A549 (cell line): ENCODE measurements around the gene MYRIP. TPM values are rescaled to one million over a fixed set of nuclear protein-coding genes. Genes with fewer than 3 reads are reported as not detected.
"Not testable (repeated sequence)": the region's sequence is repeated elsewhere in the genome, so short reads cannot be mapped to it uniquely, and the experiment has no call there.

Experiments
- ATAC-seq, 2 experiments: fragments of 200-7000 bp in 1 of 2; fragments of >200 bp in 1 of 2; cut with Nextera tagmentation in 1 of 2; cut with Tn5 transposase in 1 of 2; 3 replicates each; pipeline versions ENCODE4 v1.8.0 to v1.9.1; 2018 to 2020; ENCODE audit warnings: mild to moderate bottlenecking in 1 of 2, moderate library complexity in 1 of 2
- CTCF ChIA-PET: fragments of 300-600 bp; sonication (Branson Sonifier 250); formaldehyde crosslinking; extraction: SDS; loops from one replicate; lab custom pipeline; 2021; ENCODE audit warnings: antibody characterized with exemption, inconsistent platforms; lab: Yijun Ruan, JAX
- POLR2A ChIA-PET: fragments of 350-600 bp; formaldehyde crosslinking; extraction: SDS; loops from one replicate; lab custom pipeline; 2021; ENCODE audit warnings: antibody characterized with exemption, inconsistent platforms; lab: Yijun Ruan, JAX
- DNase-seq, 2 experiments: peaks; one replicate each; pipeline versions ENCODE4 v3.0.0 to v3.0.0-alpha.2; 2011 to 2016; ENCODE audit warnings: low read depth in 1 of 2, low spot score in 1 of 2
- FAIRE-seq: peaks from 2 replicates; lab custom pipeline; 2011; peaks lifted over from hg19 to GRCh38; lab: Jason Lieb, UNC
- H3K27ac ChIP-seq, 2 experiments: fragments of >200 bp; sonication (Bioruptor Twin); formaldehyde crosslinking; 3 replicates each; pipeline ENCODE4 v1.5.1; 2016 to 2017
- H3K4me1 ChIP-seq: fragments of >200 bp; sonication (Bioruptor Twin); formaldehyde crosslinking; 3 replicates; pipeline ENCODE4 v1.6.1; 2016
- H3K4me2 ChIP-seq: fragments of >200 bp; sonication (Bioruptor Twin); formaldehyde crosslinking; 3 replicates; pipeline ENCODE4 v1.6.1; 2016
- H3K4me3 ChIP-seq: fragments of >200 bp; sonication (Bioruptor Twin); formaldehyde crosslinking; 3 replicates; pipeline ENCODE4 v1.5.1; 2016
- H3K9me3 ChIP-seq: fragments of >200 bp; sonication (Bioruptor Twin); formaldehyde crosslinking; 3 replicates; pipeline ENCODE4 v1.6.1; 2016
- ATOH8 ChIP-seq: fragments of 250-450 bp; sonication (Bioruptor Pico); IDR thresholded peaks from 2 replicates; pipeline ENCODE4 v1.5.0; 2020; ENCODE audit warnings: low read depth, mild to moderate bottlenecking, moderate library complexity
- BCL3 ChIP-seq: fragments of >200 bp; sonication (Bioruptor Twin); formaldehyde crosslinking; IDR thresholded peaks from 3 replicates; pipeline ENCODE4 v1.6.1; 2016
- BHLHE40 ChIP-seq: IDR thresholded peaks from 2 replicates; pipeline ENCODE4 v1.6.1; 2012; ENCODE audit warnings: low read depth, low read length, inconsistent platforms
- CHD2 ChIP-seq: fragments of 150-350 bp; IDR thresholded peaks from 2 replicates; pipeline ENCODE4 v1.6.1; 2014; ENCODE audit warnings: low read length; ENCODE audit not compliant: partially characterized antibody
- CHD4 ChIP-seq: fragments of 200-600 bp; sonication (generic); IDR thresholded peaks from 2 replicates; pipeline ENCODE4 v1.6.1; 2016; ENCODE audit warnings: antibody characterized with exemption, mild to moderate bottlenecking, borderline replicate concordance
- E2F6 ChIP-seq: IDR thresholded peaks from 2 replicates; pipeline ENCODE4 v1.6.1; 2012; ENCODE audit warnings: low read depth, borderline replicate concordance
- ELK1 ChIP-seq: fragments of 150-350 bp; IDR thresholded peaks from 2 replicates; pipeline ENCODE4 v1.6.1; 2014; ENCODE audit warnings: low read depth, mild to moderate bottlenecking, low read length
- ESRRA ChIP-seq: fragments of 150-350 bp; IDR thresholded peaks from 2 replicates; pipeline ENCODE4 v1.6.1; 2014; ENCODE audit warnings: mild to moderate bottlenecking, low read length, borderline replicate concordance
- HDAC2 ChIP-seq: fragments of 200-600 bp; sonication (generic); IDR thresholded peaks from 2 replicates; pipeline ENCODE4 v1.6.1; 2016
- HES2 ChIP-seq: fragments of >200 bp; sonication (Bioruptor Twin); formaldehyde crosslinking; IDR thresholded peaks from 2 replicates; pipeline ENCODE4 v1.6.1; 2016
- HEYL ChIP-seq: fragments of 250-450 bp; sonication (Bioruptor Pico); IDR thresholded peaks from 2 replicates; pipeline ENCODE4 v1.8.0; 2021; ENCODE audit warnings: mild to moderate bottlenecking, moderate library complexity
- HOXA7 ChIP-seq: fragments of 250-450 bp; sonication (Bioruptor Pico); IDR thresholded peaks from 2 replicates; pipeline ENCODE4 v1.5.0; 2020; ENCODE audit warnings: mild to moderate bottlenecking, moderate library complexity
- HOXB13 ChIP-seq: fragments of 250-450 bp; sonication (Bioruptor Pico); IDR thresholded peaks from 2 replicates; pipeline ENCODE4 v1.5.0; 2020; ENCODE audit warnings: low read depth, mild to moderate bottlenecking, moderate library complexity
- JUNB ChIP-seq: fragments of >200 bp; sonication (Bioruptor Twin); formaldehyde crosslinking; IDR thresholded peaks from 2 replicates; pipeline ENCODE4 v1.6.1; 2016
- MAX ChIP-seq: IDR thresholded peaks from 2 replicates; pipeline ENCODE4 v1.6.1; 2012
- MAZ ChIP-seq: fragments of 150-350 bp; IDR thresholded peaks from 2 replicates; pipeline ENCODE4 v1.6.1; 2014; ENCODE audit warnings: antibody characterized with exemption, low read depth, low read length, borderline replicate concordance
- MYC ChIP-seq: IDR thresholded peaks from 2 replicates; pipeline ENCODE4 v1.6.1; 2012; ENCODE audit warnings: mild to moderate bottlenecking, inconsistent platforms, low read length, improper control_type of control experiment, borderline replicate concordance
- PHF8 ChIP-seq: fragments of 200-600 bp; sonication (generic); IDR thresholded peaks from 2 replicates; pipeline ENCODE4 v1.6.1; 2016; ENCODE audit warnings: low read depth, mild to moderate bottlenecking, antibody characterized with exemption, moderate library complexity, borderline replicate concordance
- POLR2A ChIP-seq: IDR thresholded peaks from 2 replicates; pipeline ENCODE4 v1.6.1; 2012; ENCODE audit warnings: mild to moderate bottlenecking, low read length
- RAD21 ChIP-seq, 2 experiments: fragments of >200 bp in 1 of 2; sonication (Bioruptor Twin) in 1 of 2; formaldehyde crosslinking in 1 of 2; IDR thresholded peaks in 1 of 2; conservative IDR thresholded peaks in 1 of 2; 2 replicates in 1 of 2; 3 replicates in 1 of 2; pipeline ENCODE4 v1.6.1; 2012 to 2018; ENCODE audit warnings: inconsistent platforms in 1 of 2
- RFX5 ChIP-seq: fragments of 450-650 bp; IDR thresholded peaks from 2 replicates; pipeline ENCODE4 v1.7.1; 2014; ENCODE audit warnings: antibody characterized with exemption, mild to moderate bottlenecking, moderate library complexity
- SMC3 ChIP-seq: fragments of >200 bp; sonication (Bioruptor Twin); formaldehyde crosslinking; IDR thresholded peaks from 3 replicates; pipeline ENCODE4 v1.6.1; 2018; ENCODE audit warnings: inconsistent platforms
- SREBF2 ChIP-seq: fragments of 450-650 bp; IDR thresholded peaks from 2 replicates; pipeline ENCODE4 v1.6.1; 2014; ENCODE audit warnings: mild to moderate bottlenecking, moderate library complexity
- TFCP2L1 ChIP-seq: fragments of 250-450 bp; sonication (Bioruptor Pico); IDR thresholded peaks from 2 replicates; pipeline ENCODE4 v1.5.0; 2021; ENCODE audit warnings: mild to moderate bottlenecking
- USF2 ChIP-seq: fragments of 450-650 bp; IDR thresholded peaks from 2 replicates; pipeline ENCODE4 v1.6.1; 2014; ENCODE audit warnings: antibody characterized with exemption
- WGBS: methylation state at CpG from one replicate; pipeline ENCODE4 v1.1.6; 2017; ENCODE audit errors: missing lambda C conversion rate; 5-methylcytosine and 5-hydroxymethylcytosine counted together
- polyA plus RNA-seq, 4 experiments: library from polyadenylated mRNA; depleted of rRNA in 3 of 4; stranded (reverse); fragments of >200 nt; fragmentation: RNase III in 1 of 4; extraction: RNeasy Plus Mini Kit Qiagen cat#74134 plus additional on column Dnase treatment in 1 of 4; gene quantifications; 2 replicates in 3 of 4; 3 replicates in 1 of 4; pipeline ENCODE4 v1.2.3, GENCODE V29; 2011 to 2017

The MYRIP gene
- polyA plus RNA-seq, 2 of the 4 experiments (the other 2 are of a cell fraction), result not detected

- TF ChIP-seq E2F6 (no peak), MAZ (no peak)
Observed at GRCh38 chr3:40129510-40129909, 320.1 kb downstream of the MYRIP start (continued).

GRCh38 chr3:40129981-40130380 lies 320.6 kb downstream of the MYRIP start:
- ChIA-PET CTCF (no interaction called here), POLR2A (no interaction called here)
- ATAC-seq, result no peak
- TF ChIP-seq BCL3 (no peak), BHLHE40 (no peak), HEYL (CRISPR knock-in tag) (no peak), MYC (no peak), MAZ (no peak), SREBF2 (no peak), PHF8 (no peak), HDAC2 (no peak), JUNB (no peak), CHD2 (no peak), MAX (no peak)
- Histone ChIP-seq H3K27ac (no peak overlapping the region), H3K9me3 (no peaks in the 10 kb centered on the region), H3K4me2 (no peak overlapping the region), H3K4me1 (no peaks in the 10 kb centered on the region), H3K4me3 (no peak overlapping the region)
- WGBS, result 97% methylated on average over 2 of the region's 2 CpGs
- FAIRE-seq, result no peak
- DNase-seq, result no peak

- Histone ChIP-seq H3K9me3 (no peaks in the 10 kb centered on the region), H3K4me3 (no peak overlapping the region), H3K4me1 (no peaks in the 10 kb centered on the region), H3K27ac (no peak overlapping the region), H3K4me2 (no peak overlapping the region)
- no peak for TF ChIP-seq HES2
- TF ChIP-seq RAD21 (conservative IDR thresholded peaks at IDR 0.05 in 1 of 2, IDR thresholded peaks at IDR 0.05 in 1 of 2), result no peak
- TF ChIP-seq ESRRA, result no peak
- no peak for TF ChIP-seq TFCP2L1
- no peak for TF ChIP-seq USF2
- TF ChIP-seq ELK1, result no peak
- TF ChIP-seq RFX5, result no peak
- no peak for TF ChIP-seq MYC
- no peak for TF ChIP-seq HEYL (CRISPR knock-in tag)
- TF ChIP-seq CHD4, result no peak
- no peak for TF ChIP-seq HOXB13 (CRISPR knock-in tag)
- no peak for TF ChIP-seq SMC3
- TF ChIP-seq POLR2A, result no peak
- no peak for TF ChIP-seq HDAC2
- no peak for TF ChIP-seq BCL3
- TF ChIP-seq PHF8, result no peak
- TF ChIP-seq ATOH8 (CRISPR knock-in tag), result no peak
- TF ChIP-seq HOXA7 (CRISPR knock-in tag), result no peak
- no peak for FAIRE-seq
- POLR2A ChIA-PET, result no interaction called here
- no peak for ATAC-seq
- CTCF ChIA-PET, result no interaction called here
- DNase-seq, result no peak
Observed at GRCh38 chr3:40130721-40131120, 321.3 kb downstream of the MYRIP start.

GRCh38 chr3:40133886-40134575 lies 324.6 kb downstream of the MYRIP start:
- ATAC-seq, result peak in 1 of 2 experiments; percentile 45; a peak in 2 of 6 replicates
- H3K4me1 ChIP-seq, CTCF ChIA-PET, H3K9me3 ChIP-seq, POLR2A ChIA-PET, FAIRE-seq: not testable (repeated sequence)
- Histone ChIP-seq H3K4me3 (peak overlapping the region; percentile 45), H3K4me2 (peak overlapping the region; percentile 69), H3K27ac (peak overlapping the region; percentile 40 to 71; a peak in 2 of 6 replicates)
- 1% methylated on average over 14 of the region's 22 CpGs for WGBS
- peak in 1 of 2 experiments; percentile 12 for DNase-seq
